ENCODE results near the gene TSHZ2.

The TSHZ2 gene, protein sequence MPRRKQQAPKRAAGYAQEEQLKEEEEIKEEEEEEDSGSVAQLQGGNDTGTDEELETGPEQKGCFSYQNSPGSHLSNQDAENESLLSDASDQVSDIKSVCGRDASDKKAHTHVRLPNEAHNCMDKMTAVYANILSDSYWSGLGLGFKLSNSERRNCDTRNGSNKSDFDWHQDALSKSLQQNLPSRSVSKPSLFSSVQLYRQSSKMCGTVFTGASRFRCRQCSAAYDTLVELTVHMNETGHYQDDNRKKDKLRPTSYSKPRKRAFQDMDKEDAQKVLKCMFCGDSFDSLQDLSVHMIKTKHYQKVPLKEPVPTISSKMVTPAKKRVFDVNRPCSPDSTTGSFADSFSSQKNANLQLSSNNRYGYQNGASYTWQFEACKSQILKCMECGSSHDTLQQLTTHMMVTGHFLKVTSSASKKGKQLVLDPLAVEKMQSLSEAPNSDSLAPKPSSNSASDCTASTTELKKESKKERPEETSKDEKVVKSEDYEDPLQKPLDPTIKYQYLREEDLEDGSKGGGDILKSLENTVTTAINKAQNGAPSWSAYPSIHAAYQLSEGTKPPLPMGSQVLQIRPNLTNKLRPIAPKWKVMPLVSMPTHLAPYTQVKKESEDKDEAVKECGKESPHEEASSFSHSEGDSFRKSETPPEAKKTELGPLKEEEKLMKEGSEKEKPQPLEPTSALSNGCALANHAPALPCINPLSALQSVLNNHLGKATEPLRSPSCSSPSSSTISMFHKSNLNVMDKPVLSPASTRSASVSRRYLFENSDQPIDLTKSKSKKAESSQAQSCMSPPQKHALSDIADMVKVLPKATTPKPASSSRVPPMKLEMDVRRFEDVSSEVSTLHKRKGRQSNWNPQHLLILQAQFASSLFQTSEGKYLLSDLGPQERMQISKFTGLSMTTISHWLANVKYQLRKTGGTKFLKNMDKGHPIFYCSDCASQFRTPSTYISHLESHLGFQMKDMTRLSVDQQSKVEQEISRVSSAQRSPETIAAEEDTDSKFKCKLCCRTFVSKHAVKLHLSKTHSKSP (N-terminal part only)

DNA sequence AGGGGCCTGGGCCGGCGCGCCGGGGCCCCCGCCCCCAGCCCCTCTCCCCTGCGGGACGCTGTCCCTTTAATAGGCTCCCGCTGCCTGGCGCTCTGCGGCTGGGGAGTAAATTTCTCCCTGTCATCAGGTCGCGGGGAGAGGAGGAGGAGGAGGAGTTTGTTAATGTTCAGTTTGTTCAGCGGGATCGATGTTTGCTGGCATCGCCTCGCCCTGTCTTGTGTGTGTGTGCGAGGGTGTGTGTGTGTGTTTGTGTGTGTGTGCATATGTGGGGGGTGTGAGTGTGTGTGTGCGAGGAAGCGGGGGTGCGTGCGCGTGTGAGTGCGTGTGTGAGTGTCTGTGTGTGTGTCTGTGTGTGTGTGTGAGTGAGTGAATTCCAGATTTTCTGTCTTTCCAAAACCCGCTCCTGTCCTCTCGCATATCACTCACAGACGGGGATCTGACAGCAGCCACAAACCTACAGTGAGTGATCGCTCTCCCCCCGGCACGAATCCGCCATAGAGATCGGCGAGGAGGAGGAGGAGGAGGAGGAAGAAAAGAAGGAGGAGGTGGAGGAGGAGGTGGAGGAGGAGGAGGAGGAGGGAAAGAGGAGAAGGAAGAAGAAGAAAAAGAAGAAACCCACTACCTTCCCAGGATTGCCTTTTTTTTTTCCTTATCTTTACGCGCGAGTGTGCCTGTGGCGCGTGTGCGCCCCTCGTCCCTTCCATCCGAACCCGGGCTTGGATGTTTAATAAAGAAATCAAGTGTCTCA, at the start of gene TSHZ2:
TSS of gene TSHZ2 (plus strand) at position 169 of the 748 bp plus-strand sequence. CDS start 936 bp downstream, outside the sequence.
- DNase-seq (ENCODE audit: low read depth in 3 of 3) = peak; percentile 29 to 56 (median 44)

DNA sequence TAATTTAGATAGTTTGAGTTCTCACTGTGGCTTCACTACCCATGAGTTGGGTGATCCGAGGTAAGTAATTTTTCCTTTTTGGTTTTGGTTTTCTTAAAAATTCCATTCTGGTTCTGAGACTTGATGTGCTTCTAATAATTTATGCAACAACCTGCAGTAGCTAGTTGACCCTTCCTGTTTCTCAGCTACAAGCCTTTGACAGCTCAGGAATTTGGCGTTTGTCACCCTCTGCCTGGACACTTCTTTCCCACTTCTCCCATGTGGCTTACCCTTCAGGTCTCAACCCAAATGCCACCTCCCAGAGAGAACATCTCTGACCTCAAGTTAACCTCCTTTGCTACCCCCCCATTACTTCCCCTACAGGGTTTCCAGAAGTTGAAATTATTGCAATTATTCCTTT, 49.7 kb upstream of the TSHZ2 start:
- no peak for DNase-seq (ENCODE audit: low read depth in 3 of 3)

DNA sequence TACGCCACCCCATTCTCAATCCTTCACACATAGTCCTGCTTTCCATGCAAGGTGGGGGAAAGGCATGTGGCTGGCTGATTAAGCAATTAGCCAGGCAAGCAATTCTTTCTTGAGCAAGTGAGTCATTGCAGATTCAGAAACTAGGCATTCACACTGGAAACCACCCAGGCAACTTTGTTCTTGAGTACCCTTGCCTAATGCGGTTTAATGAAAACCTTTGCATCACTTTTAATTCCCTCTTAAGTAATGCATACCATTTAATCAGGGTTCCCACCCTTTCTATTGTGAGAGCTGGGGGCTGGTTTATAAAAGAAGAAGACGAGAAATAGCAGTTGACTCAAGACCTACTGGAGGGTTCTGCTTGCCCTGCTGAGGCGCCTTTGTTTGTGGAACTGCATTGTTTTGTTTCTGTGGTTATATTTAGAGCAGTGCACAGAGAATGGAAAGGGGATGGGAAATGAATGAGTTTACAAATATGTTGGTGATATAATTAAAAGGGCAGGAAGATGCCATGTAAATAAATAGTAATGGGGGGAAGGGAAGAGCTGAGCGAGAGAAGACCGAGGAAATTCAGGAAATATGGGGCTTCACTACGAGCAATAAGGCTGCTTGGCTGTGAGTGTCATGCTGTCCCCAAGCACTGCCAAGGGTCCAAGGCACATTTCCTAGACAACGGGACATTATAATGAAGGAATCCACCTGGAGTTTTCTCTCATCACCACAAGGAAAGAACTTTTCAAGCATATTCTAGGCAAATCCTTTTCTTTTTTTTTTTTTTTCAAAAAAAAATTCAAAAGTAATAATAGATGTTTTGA, 48.8 kb upstream of the TSHZ2 start:
- no peak for DNase-seq (ENCODE audit: low read depth in 3 of 3)

DNA sequence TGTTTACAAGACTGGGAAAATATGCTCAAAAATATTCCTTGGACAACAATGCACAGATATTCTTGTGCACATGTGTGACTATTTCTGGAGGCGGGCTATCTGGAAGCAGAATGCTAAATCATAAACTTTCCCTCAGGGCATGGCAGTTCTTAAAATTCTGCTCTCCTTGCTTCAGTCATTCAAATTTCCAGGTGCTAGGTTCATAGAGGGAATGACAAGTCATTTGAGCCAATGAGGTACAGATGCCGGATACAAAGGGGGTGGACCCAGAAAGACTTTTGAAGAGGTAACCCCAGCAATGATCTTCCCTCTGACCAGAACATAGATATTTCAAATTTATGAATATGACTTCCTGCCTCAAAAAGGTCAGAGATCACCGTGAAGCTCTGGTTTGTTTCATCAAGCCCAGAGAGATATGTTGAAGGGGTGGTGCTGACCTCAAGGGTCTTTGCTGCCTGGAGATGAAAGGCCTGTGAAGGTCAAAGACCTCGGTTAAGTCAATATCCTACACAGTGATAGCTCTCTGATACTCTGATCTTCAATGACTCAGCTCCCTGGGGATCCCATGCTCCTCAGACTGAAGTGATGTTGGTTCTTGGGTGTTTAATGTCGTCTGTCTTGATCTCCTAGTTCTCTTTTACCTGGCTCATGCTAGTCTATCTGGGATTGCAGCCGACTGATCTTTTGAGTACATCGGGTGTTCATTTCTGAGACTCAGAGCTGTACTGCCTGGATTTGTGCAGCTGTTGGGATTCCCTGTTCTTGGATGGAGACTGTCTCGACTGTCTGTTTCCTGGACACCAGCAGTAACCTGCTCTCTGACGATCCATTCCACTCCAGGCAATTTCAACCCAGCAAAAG, 47.5 kb upstream of the TSHZ2 start:
- no peak for DNase-seq (ENCODE audit: low read depth in 3 of 3)

DNA sequence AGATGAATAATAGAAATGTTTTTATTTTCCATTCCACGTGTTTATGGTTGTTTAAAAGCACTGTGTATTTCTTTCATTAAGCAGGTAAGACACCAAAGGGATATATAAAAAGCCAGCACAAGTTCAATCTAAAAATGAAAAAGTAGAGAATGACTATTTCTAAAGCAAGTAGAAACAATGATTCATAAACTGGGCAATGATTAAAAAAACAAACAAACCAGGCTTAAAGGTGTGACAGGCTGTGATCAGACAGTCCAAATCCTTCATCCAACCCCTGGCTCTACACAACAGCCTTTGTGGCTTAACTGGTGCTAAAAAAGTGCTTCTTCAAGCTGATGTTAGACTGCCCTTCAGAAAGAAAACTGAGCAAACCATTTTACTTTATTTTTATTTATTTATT, 45.7 kb upstream of the TSHZ2 start:
- no peak for DNase-seq (ENCODE audit: low read depth in 3 of 3)

DNA sequence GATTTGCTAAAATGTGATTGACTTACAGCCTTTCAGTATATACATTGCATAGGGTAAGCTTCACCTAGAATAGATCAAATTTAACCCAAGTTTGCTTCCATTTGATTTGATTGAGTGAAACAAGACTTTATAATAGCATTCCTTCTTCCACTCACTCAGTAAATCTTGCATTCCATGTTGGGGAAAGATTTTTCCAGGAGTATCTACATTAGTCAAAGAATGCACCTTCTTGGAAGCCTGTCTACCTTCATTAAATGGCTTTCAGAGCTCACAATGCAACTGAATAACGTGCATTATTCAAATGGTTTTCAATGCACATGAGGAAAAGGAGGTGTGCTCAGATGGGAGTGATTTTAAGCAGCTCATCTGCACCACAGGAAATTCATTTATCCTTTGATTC, 38.3 kb upstream of the TSHZ2 start:
- DNase-seq (ENCODE audit: low read depth in 3 of 3) = no peak

DNA sequence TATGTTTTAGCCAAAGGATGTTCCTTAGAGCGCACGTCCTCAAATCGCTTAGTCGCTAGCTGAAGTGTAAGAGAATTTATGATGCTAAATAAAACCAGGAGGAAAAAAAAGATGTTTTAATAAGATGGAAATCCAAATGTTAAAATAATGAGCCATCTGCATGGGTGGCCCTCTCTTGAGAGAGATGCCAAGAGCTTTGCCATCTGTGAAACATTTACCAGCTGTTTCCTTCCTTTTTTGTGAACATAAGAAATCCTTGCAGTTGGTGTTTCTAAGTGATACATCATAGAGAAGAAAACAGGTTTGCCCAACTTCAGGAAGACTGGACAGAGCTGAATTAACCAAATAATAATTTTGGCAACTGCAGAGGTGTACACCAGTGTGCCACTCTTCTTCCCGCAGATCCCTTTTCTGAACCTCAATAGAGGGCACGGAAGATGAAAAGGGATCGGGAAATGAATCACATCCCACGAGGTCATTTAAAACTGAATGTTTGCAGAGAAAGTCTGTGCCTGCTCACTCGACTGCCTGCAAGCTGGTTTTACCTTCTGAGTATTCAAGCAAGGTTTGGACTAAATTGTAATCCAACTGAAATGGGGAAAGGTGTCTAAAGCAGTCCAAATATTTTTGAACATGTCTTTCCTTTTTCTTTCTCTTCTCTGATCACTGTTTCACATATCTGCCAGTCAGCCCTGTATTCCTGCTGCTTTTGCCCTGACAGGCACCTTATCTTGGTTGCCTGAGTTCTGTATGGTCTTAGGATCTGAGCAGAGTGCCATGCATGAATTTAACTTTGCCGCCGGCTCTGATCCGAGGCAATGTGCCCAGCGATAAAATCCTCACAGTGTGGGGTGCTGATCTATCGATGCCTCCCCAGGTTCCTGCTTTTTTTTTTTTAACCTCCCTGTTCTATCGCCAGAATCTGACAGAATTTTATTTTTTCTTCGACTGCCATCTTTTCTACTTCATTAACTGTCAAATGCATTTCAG, 35.5 kb upstream of the TSHZ2 start:
- DNase-seq (ENCODE audit: low read depth in 3 of 3) = no peak

DNA sequence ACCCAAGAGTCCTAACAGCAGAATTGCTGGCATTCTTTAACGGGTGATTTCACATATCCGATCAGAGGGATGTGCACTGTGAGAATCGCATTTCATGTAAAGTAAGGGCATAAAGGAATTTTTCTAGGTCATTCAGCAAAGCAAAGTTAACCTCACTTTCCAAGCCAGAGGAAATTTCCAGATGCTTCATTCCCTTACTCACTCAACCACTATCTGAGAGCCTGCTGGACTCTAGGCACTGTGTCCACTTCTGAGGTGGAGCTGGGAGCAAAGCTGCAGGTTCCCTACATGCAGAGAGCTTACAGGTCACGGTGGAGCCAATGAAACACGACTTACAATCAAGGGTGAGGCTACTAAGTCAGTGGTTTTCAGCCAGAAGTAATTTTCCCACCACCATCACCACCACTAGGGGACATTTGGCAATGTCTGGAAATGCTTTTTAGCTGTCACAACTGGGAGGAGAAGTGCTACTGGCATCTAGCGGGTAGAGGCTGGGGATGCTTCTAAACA, 34.5 kb upstream of the TSHZ2 start:
- DNase-seq (ENCODE audit: low read depth in 3 of 3) = no peak

DNA sequence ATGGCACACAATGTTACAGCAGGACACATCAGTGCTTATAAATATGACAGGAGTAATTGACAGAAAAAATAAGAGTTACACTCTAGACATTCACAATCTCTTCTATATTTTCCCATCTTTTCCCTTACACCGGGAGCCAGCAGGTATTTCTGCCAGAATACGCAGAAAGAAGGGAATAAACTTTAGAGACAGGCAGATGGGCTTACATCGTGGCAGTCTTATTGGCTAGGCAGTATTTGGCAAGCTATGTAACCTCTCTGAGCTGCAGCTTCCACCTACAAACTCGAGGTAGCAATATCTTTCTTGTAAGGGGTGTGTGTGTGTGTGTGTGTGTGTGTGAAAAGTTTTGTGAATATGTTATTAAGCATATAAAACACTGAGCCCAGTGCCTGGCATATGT, 33.0 kb upstream of the TSHZ2 start:
- no peak for DNase-seq (ENCODE audit: low read depth in 3 of 3)

DNA sequence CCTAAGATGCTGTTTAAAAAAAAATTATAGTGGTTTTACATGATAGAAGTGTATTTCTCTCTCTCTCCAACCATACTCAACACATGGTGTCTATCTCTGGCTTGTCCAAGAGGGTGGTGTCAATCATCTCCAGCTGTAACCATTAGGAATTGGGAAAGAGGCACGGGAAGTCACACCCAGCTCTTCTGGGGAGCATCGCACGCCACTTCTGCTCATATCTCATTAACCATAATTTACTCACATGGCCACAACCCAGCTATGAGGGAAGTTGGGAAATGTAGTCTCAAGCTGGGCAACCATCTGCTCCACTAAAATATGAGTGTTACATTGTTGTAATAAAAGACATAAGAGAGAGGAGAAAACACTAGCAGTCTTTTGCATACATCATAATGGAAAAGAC, 30.4 kb upstream of the TSHZ2 start:
- no peak for DNase-seq (ENCODE audit: low read depth in 3 of 3)

DNA sequence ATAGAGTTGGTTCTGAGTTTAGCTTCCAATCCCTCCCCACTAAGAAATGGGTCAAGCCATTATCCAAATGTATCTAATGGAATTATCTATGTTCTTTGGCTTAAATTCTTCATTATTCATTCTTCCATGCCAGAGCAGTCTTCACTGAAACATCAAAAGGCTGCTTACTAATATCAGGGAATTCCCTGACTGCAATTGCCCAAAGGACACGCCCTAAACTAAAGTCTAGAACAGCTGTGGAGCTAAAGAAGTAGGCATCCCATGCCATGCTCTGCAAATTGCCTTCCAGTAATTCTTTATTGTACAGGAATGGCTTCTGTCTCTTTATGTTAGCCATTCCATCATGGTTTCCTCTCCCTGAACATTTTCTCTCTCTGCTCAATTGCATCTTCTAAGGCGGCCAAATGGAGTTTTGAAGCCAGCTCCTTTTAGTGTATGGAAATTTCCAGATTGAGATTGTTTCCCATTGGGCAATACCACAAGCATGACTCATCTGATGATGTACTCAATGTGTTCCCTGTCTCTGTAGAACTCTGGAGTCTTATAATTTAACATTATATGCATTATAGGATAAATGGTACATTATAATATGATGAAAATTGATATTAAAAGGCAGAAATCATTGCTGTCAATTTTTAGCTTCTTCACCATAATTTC, 28.8 kb upstream of the TSHZ2 start:
- no peak for DNase-seq (ENCODE audit: low read depth in 3 of 3)

DNA sequence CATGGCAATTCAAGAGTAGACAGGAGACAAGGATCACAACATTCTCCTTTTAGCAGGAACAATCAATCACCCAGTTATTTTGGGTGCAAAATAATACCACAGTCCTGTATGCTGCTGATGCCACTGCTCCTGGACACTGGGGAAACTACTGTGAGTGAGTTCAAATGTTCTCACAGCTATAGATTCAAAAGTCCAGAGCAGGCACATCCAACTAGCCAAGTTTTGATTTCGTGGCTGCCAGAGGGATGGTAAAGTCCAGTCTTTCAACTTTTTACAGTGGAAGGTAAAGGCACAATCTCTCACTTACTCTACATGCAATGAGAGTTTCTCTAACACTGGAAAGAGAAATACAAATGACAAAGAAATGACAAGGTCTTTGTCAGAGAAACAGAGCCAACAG, 26.9 kb upstream of the TSHZ2 start:
- DNase-seq (ENCODE audit: low read depth in 3 of 3) = no peak

DNA sequence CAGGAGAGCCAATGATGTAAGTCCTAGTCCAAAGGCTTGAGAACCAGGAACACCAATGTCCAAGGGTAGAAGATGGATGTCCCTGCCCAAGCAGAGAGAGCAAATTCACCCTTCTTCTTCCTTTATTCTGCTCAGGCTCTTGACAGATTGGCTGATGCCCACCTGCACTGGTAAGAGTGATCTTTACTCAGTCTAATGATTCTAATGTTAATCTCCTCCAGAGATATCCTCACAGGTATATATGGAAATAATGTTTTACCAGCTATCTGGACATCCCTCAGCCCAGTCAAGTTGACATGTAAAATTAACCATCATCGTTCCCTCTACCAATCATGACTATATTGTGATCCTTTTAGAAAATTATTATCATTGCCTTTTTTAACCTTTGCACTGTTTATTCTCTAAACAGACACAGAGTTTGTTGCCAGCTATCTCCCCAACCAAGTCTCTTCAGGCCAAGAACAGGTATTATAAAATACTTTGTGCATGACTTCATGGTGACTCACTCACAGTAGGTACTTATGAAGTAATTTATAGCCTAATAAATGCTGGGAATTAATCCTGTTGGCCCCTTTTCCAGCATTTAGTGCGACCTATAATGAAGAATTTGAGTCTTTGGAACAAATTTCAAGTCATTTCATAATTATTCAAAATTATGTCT, 26.2 kb upstream of the TSHZ2 start:
- DNase-seq (ENCODE audit: low read depth in 3 of 3) = no peak

DNA sequence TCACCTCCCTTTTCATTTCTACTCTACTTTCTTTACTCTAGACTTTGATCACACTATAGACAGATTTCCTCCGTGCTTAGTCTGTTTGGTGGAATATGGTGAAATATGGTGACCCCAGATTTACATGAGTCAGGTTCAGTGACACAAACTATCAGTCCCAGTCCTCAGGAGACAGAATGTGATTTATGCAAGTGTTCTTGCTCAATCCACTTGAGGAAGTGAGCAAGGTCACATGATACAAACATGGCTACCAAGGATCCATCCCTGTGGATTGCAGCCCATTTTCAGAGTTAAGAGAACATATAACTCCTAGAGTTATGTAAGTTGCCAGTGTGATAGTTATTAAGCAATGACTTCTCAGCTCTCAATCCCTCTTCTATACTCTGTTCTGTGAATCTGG, 23.7 kb upstream of the TSHZ2 start:
- DNase-seq (ENCODE audit: low read depth in 3 of 3) = no peak

DNA sequence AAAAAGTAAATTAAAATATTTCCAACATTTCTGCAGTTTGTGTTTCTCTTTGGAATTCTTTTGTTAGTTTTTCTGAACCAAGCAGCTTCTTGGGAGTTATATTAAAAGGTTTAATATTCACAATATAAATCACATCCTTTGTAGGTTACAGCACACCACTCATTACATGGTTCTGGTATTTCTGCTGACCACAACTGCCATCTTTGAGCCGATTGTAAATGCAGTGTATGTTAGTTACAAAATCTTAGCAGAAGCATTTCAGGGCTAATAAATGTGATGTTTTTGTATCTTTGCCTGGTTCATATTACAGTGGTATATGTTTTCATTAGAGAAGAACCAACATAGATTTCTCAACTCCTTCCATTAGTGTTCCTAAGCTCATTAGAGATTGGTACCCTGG, 19.1 kb upstream of the TSHZ2 start:
- DNase-seq (ENCODE audit: low read depth in 3 of 3) = no peak

DNA sequence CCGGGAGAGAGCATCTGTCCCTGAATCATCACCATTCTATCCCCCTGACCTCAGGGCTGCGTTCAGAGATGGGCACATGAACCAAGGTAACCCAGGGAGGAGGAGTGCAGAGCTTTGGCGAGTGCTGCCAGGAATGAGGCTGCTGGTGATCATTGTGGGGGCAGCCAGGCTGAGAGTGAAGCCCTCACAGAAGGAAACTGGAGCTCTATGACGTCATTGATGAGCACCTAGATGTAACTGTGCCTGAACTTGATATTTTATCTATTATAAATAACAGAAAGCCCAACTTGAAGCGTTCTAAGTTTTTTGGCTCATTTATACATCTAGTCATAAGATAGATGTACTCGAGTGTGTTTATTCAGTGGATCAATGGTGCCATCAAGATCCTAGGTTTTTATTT, 17.3 kb upstream of the TSHZ2 start:
- no peak for DNase-seq (ENCODE audit: low read depth in 3 of 3)

DNA sequence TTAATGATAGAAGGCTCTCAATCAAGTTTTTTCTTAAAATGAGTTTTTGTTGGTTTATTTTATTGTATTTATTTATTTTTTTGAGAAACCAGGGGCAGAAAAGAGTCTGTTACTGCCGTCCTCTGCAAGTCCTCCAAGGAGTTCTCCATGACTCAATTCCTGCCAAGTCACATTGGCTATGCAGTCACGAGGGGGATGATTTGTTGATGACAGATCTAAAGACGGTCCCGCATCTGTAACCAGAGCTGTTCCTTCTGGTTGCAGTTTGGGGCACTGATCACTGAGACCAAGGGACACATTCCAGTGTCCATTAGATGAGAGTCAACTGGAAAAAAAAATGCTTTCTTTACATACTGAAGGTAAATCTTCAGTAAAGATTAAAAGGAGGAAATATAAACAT, 13.9 kb upstream of the TSHZ2 start:
- DNase-seq (ENCODE audit: low read depth in 3 of 3) = no peak

DNA sequence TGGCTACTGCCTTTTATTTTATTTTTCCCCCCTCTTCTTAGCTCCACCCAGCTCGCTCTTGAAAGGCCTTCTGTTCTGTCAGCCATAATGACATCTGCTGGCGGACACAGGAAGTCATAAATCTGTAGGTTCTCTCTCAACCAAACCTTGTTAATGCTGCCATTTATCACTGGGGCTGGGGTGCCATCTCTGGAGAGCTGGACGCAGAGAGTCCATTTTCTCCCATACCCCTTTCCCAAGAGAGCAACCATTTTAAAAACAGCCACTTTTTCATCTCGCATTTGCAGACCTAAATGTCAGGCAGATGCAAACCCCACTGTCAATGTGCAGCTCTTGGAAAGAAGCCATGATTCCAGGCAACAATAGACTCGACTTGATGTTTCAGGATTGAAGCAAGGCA, 13.0 kb upstream of the TSHZ2 start:
- DNase-seq (ENCODE audit: low read depth in 3 of 3) = no peak
